Upper lobe of left lung (tissue), 4 donors: Measurements from ENCODE around the gene SSRP1.

ENCODE experiments used
- POLR2A ChIP-seq, 4 donors: fragments of 450-650 bp; IDR thresholded peaks; one replicate each; pipeline ENCODE4 v1.5.1; 2016 to 2017; ENCODE audit warnings: antibody characterized with exemption in 4 of 4, mild to moderate bottlenecking in 2 of 4
- TF ChIP-seq, protein P1 (sequence below), 6 experiments: fragments of 450-650 bp in 4 of 6; fragments of 200-600 bp in 2 of 6; sonication (generic) in 2 of 6; IDR thresholded peaks; one replicate each; pipeline ENCODE4 v1.5.1; 2016 to 2019; ENCODE audit warnings: antibody characterized with exemption in 6 of 6

- TF ChIP-seq POLR2A (IDR thresholded peaks at IDR 0.05) = peak in 1 of 4 donors; percentile 12
- TF ChIP-seq, protein P1, sequence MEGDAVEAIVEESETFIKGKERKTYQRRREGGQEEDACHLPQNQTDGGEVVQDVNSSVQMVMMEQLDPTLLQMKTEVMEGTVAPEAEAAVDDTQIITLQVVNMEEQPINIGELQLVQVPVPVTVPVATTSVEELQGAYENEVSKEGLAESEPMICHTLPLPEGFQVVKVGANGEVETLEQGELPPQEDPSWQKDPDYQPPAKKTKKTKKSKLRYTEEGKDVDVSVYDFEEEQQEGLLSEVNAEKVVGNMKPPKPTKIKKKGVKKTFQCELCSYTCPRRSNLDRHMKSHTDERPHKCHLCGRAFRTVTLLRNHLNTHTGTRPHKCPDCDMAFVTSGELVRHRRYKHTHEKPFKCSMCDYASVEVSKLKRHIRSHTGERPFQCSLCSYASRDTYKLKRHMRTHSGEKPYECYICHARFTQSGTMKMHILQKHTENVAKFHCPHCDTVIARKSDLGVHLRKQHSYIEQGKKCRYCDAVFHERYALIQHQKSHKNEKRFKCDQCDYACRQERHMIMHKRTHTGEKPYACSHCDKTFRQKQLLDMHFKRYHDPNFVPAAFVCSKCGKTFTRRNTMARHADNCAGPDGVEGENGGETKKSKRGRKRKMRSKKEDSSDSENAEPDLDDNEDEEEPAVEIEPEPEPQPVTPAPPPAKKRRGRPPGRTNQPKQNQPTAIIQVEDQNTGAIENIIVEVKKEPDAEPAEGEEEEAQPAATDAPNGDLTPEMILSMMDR (IDR thresholded peaks at IDR 0.05) = no peak
These were observed 10.0 kb downstream of the SSRP1 start for GRCh38 chr11:57325735-57326048.
